CD4-positive, alpha-beta T cell treated with Interferon gamma for 1 hour (primary cell): ENCODE results near the gene SAMD14.

Source experiments
- DNase-seq: peaks from one replicate; pipeline ENCODE4 v3.0.0-alpha.2; 2020

The SAMD14 gene

DNA sequence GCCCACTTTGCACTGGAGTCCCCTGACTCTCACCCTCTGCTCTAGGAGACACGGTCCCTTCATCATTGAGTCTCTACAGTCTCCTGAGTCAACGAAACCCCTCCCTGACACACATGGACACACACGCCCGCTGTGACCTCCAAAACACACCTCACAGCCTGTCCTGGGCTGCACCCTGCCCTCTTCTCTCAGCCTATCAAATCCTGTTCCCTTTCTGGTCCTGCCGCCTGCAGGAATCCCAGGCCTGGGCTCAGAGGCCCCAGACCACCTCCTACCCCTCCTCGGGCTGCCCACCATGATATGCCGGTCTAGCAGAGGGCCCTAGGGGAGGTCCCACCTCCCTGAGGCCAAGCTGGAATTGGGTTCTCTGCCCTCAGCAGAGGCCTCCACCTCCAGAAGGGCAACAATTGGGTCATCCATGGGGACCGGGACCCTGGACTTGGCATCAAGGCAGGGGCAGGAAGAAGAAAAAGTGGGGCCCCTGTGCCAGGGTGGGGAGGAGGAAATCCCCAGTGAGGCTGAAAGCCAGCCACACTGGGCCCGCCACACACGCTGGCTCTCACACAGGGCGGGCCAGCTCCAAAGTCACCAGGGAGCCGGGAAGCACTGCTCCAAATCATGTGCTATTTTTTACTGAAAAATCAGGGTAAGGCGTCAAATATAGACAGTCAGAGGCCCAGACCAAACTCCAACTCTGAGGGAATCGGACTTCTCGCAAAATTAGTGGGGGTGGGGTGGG, 17.1 kb upstream of the SAMD14 start:
- no peak for DNase-seq

- DNase-seq: no peak
Measured at GRCh38 chr17:50146230-50146926, 16.4 kb upstream of the SAMD14 start.

DNA sequence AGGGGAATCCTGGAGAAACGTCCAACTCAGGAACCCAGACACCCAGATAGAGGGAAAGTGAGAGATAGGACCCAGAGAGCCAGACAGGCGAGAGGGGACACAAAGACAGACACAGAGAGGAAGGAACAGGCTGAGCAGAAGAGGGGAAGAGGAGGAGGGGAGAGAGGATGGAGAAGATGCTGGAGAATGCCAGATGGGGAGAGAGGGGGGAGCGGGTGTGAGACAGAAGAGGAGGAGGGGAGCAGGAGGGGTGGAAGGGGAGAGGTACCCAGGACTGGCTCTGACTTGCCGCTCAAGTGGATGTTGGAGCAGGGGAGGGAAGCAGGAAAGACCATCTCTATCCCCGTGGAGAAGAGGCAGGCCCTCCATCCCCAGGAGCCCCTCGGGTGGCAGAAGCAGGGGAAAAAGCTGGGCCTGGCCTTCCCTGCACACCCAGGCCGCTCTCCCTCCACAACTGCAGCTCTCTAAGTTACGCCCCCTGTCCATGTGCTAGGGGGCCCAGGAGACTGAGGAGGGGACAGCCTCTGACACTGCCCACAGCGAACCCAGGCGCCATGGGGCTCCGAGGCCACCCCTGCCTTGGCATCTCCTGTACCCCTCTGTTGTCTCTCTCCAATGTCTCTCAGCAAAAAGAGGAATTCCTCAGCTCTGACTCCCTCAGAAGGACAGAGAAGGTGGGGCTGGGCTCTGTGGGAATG, 15.7 kb upstream of the SAMD14 start:
- no peak for DNase-seq

DNA sequence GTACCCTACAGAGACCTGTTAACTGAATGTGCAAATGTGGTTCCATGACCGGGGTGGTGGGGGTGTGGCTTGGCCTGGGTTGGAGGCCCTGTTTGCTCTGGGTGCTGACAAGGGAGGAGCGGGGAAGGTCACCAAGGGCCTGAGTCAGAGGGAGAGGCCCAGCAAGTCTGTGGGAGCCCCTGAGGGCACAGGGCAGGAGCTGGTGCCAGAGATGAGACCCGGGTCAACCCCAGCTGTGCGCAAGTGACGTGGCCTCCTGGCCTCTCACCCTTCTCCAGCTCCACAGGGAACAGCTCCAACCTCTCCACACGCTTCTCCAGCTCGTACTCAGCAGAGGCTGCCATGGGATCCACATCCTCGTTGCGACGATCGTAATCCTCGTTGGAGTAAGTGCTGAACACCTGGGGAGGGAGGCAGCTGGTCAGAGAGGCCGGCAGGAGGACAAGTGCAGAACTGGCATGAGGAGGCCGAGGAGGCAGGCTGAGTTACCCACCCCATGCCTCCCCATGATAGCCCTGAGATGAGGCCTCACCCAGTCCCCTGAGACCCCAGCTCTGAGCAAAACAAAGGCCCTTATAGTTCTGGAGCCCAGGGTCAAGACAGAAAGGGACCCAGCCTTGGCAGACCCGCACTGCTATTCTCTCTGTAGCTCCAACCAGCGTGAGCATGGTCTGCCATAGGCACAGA, 15.0 kb upstream of the SAMD14 start:
- no peak for DNase-seq

- DNase-seq: no peak
Measured at GRCh38 chr17:50144355-50144754, 14.4 kb upstream of the SAMD14 start.

GRCh38 chr17:50143461-50144176, 13.7 kb upstream of the SAMD14 start:
- DNase-seq: no peak

DNA sequence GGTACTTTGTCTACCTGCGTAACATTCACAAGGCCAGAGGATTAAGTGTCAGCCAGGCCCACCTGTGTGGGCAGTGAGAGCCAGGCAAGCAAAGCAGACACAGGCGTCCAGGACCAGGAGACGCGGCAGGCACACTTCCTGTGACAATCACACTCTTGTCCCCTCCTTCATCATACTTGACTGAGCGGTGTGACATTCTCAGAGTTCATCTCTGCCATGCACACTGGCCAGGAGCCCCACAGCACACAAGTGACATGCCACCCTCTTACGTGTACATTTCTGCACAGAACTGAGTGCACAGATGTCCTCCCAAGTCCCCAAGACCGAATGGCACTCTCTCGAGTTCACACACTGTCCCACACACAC, 11.8 kb upstream of the SAMD14 start:
- DNase-seq: no peak

DNA sequence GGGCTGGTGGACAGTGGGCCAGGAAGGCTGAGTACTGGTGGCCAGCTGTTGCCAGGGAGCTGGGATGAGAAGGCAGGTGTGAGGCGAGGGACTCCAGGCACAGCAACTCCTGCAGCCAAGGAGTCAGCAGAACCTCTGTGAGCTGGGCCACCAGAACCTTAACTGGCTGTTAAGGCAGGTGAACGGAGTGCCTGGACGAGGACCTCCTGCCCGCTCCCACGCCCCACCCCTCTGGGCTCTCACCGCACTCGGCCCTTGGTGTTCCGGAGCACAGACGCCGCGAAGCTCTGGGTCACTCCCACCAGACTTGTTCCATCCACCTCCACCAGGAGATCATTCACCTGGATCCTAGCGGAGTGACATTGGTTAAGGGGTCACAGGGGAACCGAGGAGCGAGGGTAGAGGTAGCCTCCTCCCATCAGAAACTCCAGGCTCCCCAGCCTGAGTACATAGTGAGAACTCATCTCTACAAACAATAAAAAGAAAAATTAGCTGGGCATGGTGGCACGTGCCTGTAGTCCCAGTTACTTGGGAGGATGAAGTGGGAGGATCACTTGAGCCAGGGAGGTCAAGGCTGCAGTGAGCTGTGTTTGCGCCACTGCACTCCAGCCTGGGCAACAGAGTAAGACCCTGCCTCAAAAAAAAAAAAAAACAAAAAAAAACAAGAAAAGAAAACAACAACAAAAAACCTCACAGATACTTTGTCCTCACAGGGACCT, 11.2 kb upstream of the SAMD14 start:
- DNase-seq: no peak

DNA sequence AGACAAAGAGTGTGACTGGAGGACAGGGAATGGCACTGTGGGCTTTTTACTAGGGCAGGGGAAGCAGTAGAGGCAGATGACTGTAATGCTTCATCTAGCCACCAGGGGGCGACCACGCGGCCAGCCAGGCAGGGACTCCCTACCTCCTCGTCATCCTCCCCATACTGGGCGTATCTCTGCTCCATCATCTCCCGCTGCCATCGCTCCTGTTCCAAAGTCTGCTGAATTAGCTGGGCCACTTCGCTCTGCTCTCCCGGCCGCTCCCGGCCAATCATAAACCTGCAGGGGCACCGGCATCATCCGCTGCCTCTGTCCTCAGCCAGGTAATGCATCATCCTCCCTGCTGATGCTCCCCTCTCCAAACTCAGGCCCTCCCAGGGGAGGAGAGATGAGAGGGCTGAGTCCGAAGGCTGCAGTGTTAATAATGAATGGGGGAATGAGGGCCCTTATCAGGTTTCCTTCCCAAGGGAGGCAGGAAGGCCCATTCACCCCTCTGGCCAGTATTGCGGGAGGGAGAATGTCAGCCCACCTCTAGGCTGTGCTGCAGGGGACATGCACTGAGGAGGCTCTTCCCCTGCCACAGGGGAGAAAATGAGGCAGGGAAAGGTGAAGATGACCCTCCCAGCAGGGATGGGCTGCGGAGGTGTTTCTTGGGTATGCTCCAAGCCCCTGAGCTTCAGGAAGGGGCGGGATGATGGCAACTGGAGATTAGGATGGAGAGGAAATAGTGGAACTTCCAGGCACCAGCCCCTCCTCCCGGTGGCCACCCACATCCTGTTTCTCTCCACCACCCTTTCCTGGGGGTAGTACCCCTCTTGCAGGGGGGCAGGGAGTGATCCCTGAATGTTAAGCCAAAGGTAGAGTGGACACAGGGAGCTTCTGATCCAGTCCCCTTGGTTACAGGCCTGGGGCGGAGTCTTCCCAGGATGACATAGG, 10.3 kb upstream of the SAMD14 start:
- DNase-seq: peak; percentile 77

DNA sequence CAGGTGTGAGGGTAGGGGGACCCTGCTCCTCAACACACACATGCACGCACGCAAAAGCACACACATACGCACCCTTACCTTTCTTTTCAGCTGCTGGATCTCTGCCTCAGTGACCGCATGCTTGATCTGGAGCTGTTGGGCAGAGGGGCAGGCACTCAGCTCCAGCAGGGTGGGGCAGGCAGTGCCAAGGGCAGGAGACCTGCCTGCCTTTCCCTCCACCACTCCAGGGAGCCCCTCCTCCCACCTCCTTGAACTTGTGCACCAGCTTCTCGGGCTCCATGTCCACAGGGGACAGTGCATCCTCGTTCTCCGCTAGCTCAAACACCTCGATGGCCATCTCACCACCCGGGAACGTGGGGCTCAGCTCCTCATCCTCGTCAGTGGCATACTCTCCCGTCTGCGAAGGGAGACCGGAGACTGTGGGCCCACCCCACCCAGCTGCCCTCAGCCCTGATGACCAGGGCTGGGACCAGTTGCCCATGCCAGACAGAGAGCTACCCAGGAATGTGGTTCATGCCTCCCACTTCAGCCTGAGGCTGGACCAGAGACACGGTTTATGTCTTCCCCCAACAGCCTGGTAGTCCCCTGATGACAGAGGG, 9.3 kb upstream of the SAMD14 start:
- no peak for DNase-seq

GRCh38 chr17:50137042-50137441, 7.1 kb upstream of the SAMD14 start:
- DNase-seq: no peak

GRCh38 chr17:50136096-50136687, 6.2 kb upstream of the SAMD14 start:
- DNase-seq: no peak

DNA sequence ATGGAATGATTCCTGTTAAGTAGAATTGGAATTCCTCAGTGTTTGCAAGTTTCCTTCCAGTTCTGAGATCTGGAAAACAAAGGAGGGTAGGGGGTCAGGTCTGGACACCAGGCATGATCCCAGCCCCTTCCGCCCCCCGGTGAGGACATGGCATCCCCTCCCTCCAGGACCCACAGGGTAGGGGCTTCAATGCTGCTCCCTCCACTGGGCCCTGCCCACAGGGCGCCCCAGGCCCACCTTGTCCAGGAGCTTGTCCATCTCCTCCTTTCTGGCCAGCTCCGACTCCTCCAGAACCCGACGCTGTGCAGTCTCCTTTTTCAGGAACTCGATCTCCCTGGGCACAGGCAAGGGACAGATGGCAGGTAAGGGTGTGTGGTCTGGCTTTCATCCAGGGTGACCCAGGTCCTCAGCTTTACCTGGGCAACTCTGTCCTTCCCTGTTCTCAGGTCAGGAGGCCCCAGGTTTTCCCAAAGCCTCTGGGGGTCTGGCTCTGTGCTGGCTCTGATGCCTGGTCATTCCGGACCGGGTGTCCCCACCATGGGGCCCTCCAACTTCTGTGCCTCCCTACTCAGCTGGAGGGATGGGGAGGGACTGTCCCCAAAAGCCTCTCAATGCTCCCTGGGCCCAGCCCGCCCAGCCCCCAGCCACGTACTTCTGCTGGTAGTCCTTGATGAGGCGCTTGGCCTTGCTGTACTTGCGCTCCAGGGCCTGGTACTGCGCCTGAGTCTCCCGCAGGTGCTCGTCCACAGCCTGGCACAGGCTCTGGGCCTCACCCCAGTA, 5.5 kb upstream of the SAMD14 start:
- DNase-seq: no peak

DNA sequence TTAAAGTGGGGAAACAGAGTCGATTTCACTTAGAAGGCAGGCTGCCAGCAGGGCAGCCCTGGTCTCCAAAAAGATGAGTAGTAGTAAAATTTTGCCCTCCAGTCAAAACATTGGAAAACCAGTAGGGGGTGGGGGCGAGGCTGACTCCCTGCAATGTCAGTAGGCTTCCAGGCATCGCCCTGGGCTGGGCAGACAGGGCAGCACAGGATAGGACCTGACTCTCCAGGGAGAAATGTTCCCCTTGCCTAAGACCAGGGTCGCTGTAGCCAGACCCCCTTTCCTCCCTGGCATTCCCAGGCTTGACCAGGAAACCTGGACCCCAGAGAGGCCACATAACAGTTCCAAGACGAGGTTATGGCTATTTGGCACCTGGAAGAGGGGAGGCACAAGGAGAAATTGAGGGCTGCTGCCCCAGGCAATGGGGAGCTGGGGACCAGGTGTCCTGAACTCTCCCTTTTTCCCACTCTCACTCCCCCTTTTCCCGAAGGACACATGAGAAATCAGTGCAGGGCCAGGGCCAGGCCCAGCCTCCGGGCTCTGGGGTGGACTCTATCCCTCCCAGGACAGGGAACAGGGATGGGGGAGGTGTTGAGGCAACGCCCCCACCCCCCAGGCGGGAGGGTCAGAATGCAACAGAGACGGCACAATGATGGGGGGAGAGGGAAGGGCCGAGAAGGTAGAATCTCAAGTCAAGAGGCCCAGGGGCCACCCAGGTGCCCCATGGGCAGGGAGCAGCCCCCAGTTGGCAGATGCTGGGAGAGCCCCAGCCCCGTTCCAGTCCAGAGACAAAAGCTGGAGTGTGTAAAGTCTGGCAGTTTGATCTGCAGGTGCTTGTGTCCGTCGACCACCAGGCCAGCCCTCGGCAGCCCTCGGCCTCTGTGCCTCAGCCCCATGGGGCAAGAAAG, 4.5 kb upstream of the SAMD14 start:
- DNase-seq: no peak

DNA sequence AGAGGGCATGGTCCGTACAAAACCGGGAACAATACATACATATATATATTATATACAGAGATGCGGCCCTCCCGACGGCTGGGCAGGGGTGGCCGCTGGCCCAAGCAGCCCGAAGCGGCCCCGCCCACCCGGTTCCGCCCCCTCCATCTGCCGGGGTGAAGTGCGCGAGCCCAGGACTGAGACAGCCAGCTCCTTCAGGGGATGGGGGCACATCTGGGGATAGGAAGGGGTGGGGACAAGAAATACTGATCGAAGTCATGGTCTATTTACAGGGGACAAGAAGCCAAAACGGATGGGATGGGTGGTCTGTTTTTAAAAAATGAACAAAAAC, 3.8 kb upstream of the SAMD14 start:
- DNase-seq: no peak

DNA sequence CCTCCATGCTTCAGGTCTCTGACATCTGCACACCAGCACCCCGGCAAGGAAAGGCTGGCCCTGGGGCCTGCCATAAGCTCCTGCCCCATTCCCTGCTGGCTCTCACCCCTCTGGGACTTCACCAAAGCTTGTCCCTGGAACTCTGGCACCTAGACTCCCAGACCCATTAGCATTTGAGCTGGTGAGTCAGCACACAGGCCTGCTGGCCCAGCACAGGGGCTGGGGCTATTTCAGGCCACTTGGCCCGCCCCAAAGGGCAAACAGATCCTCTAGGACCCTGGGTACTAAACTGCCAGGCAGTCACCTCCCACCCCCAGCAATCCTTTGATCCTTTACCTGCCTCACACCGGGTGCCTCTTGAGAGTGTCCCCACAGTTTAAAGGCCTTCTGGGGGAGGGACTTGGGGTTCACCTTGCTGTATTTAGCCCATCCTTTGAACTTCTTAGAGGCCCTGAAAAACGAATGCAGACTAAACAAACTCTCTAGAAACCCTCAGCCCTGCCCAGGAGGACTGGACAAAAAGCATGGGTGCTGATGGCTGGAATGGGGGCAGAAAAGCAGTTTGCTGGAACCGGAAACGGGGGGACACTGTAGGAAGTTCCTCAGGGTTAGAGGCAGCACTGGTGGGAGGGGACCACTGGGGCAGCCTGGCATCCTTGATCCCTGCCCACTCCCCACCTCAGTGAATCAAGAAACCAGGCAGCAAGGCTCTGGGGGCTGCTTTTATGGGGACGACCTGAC, 3.2 kb upstream of the SAMD14 start:
- no peak for DNase-seq

DNA sequence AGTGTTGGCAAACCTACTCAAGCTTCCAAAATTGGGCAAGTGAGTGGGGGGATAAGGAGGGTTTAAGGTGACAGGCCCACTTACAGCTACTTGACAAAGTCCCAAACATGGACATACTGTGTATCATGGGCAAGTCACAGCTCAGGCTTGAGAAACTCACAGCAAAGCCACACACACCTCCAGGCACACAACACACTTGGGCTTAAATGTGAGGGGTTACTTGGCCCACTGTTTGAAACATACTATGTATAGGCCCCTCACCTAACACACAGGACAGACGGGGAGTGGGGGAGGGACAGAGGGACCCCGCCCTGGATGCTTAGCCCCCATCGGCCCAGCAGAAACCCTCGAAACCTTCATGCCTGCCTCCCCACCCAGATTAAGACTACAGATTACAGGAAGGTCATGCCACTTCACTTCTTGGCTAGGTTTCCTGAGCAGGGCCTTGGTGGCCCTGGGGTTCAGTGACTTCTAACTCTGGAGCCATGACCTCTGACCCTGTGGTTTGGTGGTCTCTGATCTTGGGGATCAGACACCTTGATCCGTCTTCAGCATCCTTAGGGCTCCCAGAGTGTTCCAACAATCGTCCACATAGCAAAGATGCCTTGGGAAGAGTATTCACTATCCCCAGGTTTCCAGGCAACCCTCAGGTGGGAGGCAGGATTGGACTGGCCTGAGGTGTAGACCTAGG, 2.3 kb upstream of the SAMD14 start:
- DNase-seq: no peak
